HG02588 (cell line): ENCODE results near the gene ATP5PB.

Experiments used
- ATAC-seq: cut with Tn5 transposase; IDR thresholded peaks from one replicate; pipeline ENCODE4 v1.9.1; 2021; ENCODE audit warnings: mild to moderate bottlenecking, moderate library complexity; ENCODE audit not compliant: unreplicated experiment

Gene ATP5PB

DNA sequence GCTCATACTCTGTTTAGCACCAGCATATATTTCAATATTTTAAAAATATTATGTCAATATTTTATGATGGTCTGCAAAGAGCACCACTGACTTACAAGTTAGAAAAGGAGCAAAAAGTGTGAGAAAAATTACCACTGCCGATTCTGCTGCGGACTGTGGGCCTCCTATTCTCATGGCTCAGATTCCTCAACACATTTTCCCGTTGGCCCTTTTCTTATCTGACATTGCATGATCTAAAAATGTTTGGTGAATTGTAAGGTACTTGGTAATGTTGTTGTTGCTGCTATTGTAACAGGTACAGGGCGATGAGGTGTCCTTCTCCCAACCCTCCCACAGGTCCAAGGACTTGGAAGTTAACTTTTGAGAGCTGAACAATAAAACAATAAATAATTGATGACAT is 25.3 kb downstream of the ATP5PB start:
- no peak for ATAC-seq

DNA sequence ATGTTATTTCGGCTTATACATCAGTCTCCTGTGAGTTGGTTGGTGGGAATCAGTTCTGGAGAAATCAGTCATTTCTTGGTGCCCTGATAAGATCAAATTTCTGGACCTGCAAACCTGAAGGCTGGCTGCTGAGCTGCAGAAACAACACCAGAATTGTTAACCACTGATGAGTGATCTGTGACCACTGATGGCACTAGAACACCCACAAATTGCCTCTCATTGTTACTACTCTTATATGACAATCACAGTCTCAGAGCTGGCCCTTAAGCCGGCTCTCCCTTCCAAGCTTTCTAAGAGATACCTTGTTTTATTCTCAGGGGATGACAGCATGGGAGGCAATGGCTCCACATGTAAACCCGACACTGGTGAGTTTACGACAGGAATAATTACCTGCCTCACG is 26.4 kb downstream of the ATP5PB start:
- ATAC-seq: no peak

DNA sequence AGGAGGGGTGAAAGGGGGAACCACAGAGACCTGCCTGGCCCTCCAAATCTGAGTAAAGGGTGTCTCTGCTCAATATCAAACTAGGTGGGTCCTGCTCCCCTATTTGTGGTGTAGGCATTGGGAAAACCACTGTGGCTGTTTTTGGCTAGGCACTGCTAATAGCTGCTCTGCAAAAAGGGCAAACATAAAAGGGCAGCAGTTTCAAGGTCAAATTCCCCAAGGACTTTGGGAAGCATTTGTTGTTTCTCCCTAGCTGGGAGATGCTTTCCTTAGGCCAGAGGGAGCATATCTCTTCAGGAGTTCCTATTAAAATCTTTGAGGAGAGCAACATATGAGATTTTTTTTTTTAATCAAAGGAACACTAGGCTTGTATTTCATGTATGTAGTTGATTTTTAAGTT is 26.9 kb downstream of the ATP5PB start:
- ATAC-seq: no peak

DNA sequence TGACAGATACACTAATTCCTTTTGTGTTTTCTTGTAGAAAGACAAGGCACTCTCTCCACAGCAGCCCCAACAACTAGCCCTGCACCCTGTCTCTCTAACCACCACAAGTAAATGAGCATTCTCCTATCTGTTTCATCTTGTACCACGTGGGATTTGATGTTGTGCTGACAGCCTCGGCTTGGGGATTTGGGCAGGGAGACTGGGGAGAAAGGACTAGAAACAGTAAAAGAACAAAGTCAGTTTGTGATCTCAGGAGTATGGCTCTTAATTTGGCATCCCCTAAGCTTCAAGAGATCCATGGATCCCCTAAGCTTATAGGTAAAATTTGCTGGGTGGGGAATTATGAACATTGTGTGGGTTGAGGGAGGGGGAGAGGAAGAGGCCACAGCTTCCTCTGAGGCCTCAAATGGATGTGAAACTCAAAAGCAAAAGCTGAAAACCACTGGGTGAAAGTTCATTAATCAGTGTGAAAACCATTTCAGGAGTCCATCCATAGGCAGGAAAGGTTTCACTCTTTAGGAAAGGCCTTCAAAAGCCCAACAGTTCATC is 27.6 kb downstream of the ATP5PB start:
- ATAC-seq: no peak

DNA sequence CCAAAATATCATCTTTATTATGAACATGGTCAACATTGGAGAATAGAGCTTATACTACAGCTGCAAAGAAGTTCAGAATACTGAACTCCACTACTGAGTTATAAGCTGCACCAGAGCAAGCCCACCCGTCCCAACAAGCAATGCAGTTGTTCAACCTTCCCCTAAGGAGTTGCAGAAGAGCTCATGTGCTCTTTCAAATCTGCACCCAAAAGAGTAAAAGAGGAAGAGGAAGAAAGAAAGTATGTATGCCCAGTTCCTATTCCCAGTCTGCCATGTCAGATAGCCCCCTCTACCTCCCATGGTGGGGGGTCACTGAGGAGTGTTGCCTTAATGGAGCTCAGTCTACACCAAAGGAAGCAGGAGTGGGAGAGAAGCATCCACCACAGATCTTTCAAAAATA is 31.4 kb downstream of the ATP5PB start:
- no peak for ATAC-seq

DNA sequence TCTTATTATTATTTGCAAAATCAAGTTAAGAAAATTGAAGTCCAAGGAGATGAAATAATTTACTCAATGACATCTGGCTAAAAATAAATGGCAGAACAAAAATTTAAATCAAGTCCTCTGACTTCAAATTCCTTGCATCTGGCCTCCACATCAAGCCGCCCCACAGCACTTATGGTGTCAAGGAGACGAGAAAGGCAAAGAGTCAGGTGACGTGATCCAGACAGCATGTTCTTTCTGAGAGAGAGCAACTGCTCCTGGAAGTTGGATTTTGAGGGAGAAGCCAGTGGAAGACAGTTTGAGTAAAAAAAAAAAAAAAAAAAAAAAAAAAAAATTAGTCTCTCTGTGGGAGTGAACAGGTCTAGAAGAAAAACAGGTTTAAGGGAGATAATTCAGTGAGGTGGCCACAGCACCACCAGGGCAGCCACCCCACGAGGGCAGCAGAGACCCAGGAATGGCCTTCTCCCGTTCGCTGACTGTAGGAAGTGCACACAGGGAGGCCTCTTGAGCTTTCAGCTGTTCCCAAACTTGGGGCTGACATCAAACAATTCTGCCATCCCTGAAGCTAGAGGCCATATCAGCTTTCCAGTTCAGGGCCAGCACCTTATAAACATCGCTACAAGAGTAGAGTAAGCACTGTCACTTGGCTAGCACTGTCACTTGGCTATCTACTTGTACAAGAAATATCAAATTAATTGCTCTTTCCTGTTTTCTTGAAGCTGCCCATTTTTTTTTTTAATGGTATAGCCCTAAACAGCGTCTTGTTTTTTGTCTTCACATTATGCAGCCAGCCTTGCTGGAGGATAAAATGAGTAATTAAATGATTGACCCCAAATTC is 32.3 kb downstream of the ATP5PB start:
- ATAC-seq: no peak

DNA sequence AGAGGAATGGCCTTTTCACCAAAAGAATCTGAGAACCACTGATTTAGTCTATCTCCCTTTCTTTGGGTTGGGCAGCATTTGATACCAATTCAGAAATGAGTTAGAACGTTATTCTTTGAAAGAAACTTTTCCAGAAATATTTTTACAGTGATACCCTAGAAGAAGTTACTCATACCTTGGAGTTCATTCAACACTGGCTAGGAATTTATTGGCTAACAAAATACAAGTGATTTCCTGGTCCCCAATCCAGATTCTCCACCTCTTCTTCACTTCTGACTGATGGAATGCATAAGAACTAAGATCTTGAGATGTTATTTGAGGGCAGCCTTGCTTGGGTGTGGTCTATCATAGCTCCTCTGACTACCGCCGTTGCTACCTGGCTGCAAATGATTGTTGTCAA is 33.9 kb downstream of the ATP5PB start:
- ATAC-seq: no peak

DNA sequence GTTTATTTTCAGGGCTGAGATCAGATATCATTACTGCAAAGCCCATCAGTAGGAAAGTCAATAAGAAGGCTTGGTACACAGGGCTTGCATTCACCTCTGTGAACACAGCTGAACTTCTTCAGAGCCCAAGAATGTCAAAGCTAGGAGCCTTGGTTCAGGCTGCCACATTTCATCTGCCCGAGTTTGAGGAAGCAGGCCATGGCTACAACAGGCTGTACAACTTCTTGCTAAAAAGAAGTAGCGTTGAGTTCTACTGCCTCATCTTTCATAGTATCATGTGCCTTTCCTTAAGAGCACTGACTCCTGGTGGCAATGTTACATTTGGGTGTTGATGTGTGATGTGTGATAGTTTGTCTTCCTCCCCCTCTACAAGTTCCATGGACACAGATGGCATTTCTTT is 34.6 kb downstream of the ATP5PB start:
- no peak for ATAC-seq

DNA sequence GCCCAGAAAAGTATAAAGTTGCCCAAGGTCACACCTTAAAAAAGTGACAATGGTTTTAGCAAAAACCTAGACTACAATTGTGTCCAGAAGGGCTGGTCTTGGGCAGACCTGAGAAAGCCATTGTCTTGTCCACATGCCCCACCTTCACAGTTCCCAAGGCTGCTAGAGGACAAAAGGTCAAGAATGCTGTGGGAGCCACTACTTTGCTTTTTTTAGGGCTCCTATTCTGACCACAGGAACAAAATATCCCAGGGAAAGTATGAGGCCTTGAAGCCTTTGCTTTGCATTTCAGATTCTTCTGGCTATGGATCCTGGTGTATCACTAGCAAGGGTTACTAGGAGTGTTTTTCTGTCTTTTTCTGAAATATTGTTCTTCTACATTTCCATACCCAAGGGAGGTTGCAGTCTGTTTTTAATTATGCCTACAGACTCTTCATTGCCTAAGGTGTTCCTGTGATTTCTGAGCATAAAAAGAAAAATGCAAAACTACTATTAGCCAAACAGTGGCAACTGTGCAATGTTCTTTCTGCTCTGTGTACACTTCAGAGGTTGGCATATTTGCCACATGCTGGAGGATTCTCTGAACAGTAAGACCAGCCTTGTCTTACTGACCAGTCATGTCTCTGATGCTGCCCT is 35.2 kb downstream of the ATP5PB start:
- no peak for ATAC-seq

DNA sequence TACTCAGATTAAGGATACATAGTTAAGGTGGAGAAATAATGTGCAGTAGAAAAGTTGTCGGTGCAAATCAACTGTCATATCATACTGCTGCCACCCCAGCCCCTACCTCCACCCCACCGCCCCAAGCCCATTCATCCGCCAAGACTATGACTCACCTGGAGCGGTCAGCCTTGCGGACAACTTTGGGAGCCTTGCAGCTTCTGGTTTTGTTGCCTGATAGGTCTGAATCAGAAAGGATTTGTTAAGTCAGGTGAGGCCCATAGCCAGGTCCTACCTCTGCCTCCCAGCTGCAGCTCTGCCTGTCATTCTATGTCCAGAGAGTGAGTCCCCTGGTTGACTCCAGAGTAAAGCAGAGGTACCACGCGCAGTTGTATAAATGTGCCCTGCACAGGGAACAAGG is 37.2 kb downstream of the ATP5PB start:
- no peak for ATAC-seq

DNA sequence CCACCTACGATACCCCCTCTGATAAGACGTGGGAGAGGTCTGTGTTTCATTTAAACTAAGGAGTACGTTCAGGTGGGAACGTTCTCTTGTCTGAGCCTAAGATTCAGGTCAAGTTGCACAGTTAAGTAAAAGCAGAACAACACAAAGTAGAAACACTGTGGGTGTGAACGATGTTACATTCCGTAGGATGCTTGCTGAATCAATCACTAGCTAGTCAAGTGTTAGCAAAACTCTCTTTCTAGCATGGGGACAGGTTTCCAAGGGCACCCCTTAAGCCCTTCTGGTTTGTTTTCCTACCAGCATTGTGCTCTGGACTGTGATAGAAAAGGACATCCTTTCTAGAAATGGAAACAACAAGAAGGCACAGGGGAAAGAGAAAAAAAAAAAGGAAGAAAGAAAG is 37.9 kb downstream of the ATP5PB start:
- ATAC-seq: no peak

DNA sequence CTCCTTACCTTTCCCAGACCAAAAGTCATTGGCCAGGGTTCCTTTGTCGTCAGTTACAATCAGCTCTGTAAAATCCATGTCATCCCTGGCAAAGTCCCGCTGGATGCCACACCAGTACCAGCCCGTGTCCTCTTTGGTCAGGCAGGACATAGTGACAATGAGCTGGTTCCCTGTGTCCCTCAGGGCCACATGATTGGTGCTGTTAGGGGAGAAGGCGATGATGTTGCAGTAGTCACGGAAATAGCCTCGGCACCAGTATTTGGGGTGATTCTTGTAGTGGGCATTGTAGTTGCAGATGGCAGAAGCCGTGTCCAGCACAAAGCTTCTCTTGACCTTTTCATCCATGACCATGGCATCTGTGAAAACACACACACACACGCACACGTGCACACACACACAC is 39.4 kb downstream of the ATP5PB start:
- ATAC-seq: no peak

DNA sequence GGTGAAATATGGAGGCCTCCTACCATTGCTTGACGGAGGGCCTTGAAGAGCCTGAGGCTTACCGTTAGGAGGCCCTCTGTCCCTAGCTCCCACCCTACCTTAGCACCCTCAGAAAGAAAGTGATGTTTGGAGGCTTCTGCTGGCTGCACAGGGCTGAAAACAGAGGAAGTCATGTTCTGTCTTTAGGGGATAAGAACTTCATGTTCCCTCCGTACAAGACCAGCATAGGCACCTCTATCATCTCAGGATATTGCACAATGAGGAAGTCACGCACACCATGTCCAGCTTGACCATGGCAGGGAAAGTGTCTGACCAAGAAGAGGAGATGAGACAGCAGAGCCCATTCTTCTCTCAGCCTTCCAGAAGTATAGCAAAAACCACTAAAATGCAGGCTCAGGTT is 40.3 kb downstream of the ATP5PB start:
- ATAC-seq: no peak

DNA sequence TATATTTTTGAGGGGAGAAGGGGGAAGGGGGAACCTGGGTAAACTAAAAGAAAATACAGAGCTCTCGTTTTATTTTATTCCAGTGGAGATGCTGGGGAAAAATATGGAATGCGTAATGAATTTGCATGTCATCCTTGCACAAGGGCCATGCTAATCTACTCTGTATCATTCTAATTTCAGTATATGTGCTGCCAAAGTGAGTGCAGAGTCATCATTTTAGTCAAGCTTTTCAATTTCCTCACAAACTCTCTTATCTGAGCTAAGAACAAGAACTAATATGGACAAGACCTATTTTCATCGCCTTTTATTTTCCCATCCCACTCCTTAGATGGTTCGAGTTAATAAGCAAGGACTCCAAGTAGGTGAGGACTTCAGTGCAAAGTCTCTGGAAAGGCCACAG is 41.0 kb downstream of the ATP5PB start:
- no peak for ATAC-seq

DNA sequence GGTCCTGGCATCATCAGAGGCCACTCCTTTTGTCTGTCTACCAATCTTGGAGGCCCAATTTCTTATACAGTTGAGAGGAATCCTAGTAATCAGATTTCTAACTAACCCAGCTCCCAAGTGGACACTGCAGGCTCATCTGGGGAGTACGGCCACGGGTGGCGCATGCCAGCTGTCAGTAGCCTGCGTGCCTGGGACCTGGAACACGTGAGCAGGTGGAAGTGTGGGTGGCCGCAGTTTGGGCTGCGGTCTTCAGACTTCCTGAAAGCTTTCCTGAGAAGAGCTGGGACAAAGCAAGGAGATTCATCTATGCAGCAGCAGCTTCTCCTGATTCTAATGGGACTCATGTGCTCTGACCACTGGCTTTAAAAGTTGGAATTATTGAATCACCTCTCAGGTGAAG is 41.8 kb downstream of the ATP5PB start:
- ATAC-seq: no peak

DNA sequence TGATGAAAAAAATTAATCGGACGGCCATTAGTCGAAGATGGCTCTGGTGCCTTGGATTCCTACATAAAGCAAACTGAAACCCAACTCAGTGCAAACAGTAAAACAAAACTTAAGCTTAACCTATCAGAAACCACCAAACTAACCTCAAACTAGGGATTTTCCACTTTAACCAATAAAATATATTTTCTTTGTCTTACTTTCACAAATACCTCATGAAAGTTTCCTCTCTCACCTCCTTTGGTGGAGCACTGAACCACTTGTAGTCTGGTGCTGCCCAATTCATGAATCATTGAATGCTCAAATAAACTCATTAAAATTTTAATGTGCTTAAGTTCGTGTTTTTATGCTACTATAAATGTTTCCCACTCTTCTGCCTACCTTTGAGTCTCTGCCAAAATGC is 47.1 kb downstream of the ATP5PB start:
- no peak for ATAC-seq

DNA sequence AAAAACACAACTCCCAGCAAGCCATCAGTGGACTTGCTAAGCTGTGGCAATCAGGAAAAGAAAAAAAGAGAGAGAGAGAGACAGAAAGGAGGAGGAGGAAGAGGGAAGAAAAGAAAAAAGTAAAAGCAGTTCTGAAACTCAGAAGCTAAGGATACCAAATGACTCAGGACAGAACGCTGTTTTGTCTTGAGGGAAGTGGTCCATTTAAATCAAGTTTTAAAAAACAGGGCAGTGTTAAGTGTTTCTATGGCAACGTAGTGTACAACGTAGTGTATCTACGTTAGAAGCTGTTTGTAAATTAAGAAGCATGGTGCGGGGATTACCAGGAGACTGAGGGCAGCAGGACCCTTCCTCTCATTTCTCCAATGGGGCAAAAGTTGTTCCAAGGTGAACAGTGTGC is 48.3 kb downstream of the ATP5PB start:
- no peak for ATAC-seq

DNA sequence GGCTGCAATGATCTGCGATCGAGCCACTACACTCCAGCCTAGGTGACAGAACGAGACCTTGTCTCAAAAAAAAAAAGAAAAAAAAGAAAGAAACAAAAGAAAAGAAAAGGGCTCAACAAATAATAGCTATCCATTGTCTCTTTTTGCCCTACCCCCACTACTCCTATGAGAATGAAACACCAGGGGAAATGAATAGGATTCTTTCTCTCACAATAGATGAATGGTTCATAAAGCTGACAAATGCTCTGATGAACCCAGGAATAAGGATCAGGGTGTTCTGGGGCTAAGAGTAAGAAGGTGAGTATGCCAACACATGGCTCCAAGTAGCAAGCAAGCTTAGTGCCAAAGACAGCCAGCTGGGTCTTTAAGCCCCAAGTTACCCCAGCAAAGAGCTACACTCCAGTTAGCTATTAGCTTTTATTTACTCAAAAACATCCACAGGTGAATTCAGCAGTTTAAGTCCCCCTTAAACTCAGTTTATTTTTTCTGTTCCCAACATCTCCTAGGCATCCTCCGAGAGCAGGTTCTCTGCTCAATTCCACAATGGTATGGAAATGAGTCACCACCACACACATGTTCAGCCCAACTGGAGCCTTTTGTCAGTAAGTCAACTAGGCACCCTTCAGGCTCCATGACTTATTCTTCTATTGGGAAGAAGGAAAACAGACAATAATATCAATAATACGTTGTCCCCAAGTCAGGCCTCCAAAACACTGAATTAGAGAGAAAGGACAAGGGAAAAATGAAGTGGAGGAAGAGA is 49.9 kb downstream of the ATP5PB start:
- no peak for ATAC-seq

DNA sequence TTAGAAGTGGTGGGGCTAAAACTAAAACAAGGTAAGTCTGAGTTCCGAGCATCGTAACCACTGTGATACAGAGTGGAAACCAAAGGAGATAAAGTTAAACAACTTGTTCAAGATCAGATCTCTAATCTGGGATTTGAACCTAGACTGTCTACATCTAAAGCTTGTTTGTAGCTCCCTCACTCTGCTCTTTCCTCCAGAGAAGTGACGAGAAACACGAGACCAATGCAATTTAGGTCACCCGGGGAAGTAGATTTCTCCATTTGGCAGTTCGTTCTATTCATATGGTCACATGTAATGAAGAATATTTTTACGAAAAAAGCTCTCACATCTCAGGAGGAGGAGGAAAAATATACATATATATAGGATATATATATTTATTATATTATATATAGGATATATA is 52.4 kb downstream of the ATP5PB start:
- no peak for ATAC-seq

DNA sequence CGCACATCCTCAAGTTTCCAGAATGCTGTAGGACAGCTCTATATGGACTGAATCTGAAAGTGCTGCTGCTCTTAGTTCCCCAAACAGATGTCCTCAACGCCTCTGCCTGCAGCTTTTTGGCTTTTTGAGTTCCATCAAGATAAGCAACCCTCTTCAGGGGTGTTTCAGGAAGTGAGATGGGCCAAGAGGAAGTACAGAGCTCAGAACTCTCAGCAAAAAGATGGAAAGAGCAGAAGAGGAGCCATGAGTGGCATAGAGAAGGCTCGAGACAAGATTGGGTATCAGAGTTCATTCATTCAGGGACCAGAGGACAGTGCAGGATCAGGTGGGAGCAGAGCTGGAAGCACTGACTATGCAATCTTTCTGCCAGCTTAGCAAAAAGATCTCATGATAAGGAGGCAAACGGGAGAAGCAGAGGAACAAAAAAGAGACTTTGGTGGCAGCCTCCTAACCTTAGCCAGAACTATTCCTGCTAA is 54.4 kb downstream of the ATP5PB start, which contains the start of the genes ADORA3 and TMIGD3:
ADORA3 (minus strand) TSS at position 49 of the 476 bp plus-strand sequence. CDS start 279 bp downstream, outside the sequence.
TMIGD3 (minus strand) TSS at position 49 of the 476 bp plus-strand sequence. CDS start 279 bp downstream, outside the sequence.
- no peak for ATAC-seq

DNA sequence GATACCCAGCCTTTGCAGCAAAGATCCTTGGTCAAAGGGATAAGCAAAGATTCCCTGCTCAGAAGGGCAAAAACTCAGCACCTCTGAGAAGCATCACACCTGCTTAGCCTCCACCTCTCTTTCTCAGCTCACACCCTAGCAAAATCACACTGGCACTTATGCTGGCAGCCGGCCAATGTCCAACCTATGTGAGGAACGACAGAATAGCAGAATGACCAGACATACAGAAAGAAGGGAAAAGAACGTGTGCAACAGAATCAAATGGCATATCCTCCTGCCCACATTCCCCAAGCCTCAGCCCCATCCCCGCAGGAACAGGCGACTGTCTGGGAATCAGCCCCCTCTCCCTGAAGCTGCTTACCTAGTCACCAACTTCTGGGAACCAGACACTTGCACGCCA is 54.8 kb downstream of the ATP5PB start:
- ATAC-seq: no peak
